ENCODE results near the gene ZNRF1. TPM values are rescaled to one million over a fixed set of nuclear protein-coding genes. Genes with fewer than 3 reads are reported as not detected.
A peak's percentile ranks its signal among the peaks of the same experiment; 100 is the strongest.

ZNRF1 gene
- total RNA-seq, 3 donors from 2014 or later (not counting 1 experiment from before 2014, with no cell fraction given) = 2.4 to 5.1 (median 3.4) TPM

- Mint-ChIP-seq H3K27me3 (ENCODE audit: low read depth in 2 of 2) (peaks cover 21 to 30% of the 10 kb centered on the region in 2 donors), H3K4me3 (peak overlapping the region; percentile 84), H3K27ac (peak overlapping the region; percentile 53 to 84), H3K9me3 (no peaks in the 10 kb centered on the region), H3K4me1 (peaks cover 17 to 20% of the 10 kb centered on the region in 2 donors), H3K36me3 (no peaks in the 10 kb centered on the region)
- intact Hi-C loops (cut with micrococcal nuclease) = loop anchor here (1.0 to 5.0 kb wide), 2 partner anchors 11 to 62 kb away; no protein-coding TSS in a partner anchor
- Histone ChIP-seq H3K4me3 (ENCODE audit: low read length) (no peak overlapping the region), H3K9me3 (ENCODE audit: control insufficient read depth, insufficient read depth, low read length) (no peaks in the 10 kb centered on the region), H3K27ac (ENCODE audit: low read length) (no peak overlapping the region), H3K36me3 (ENCODE audit: control insufficient read depth, insufficient read depth, low read length) (no peaks in the 10 kb centered on the region), H3K4me1 (ENCODE audit: control insufficient read depth, insufficient read depth, low read length) (peaks cover 30% of the 10 kb centered on the region), H3K27me3 (ENCODE audit: control insufficient read depth, insufficient read depth, low read length) (no peaks in the 10 kb centered on the region)
- WGBS (ENCODE audit: insufficient coverage) = 11% methylated on average over 14 of the region's 15 CpGs
- ATAC-seq (peak; percentile 22 to 28 (median 25)), DNase-seq (peak in 1 of 2 donors; percentile 45)
- TF ChIP-seq CTCF (IDR thresholded peaks at IDR 0.05) = no peak
Observed at GRCh38 chr16:75064403-75065148, 65.8 kb downstream of the ZNRF1 start.

GRCh38 chr16:75065149-75065505, 66.3 kb downstream of the ZNRF1 start:
- no peaks in the 10 kb centered on the region for H3K36me3 Mint-ChIP-seq
- ATAC-seq = peak; percentile 96 to 100 (median 98)
- Histone ChIP-seq H3K36me3 (ENCODE audit: control insufficient read depth, insufficient read depth, low read length) (no peaks in the 10 kb centered on the region), H3K27me3 (ENCODE audit: control insufficient read depth, insufficient read depth, low read length) (no peaks in the 10 kb centered on the region), H3K4me1 (ENCODE audit: control insufficient read depth, insufficient read depth, low read length) (peaks cover 30% of the 10 kb centered on the region), H3K9me3 (ENCODE audit: control insufficient read depth, insufficient read depth, low read length) (no peaks in the 10 kb centered on the region), H3K27ac (ENCODE audit: low read length) (peak overlapping the region; percentile 32), H3K4me3 (ENCODE audit: low read length) (peak overlapping the region; percentile 17)
- DNase-seq = peak; percentile 62 to 68
- WGBS (ENCODE audit: insufficient coverage) = 25% methylated on average over 10 of the region's 10 CpGs
- H3K4me1 Mint-ChIP-seq = peaks cover 17 to 20% of the 10 kb centered on the region in 2 donors
- TF ChIP-seq CTCF (IDR thresholded peaks at IDR 0.05) = no peak
- intact Hi-C loops (cut with micrococcal nuclease) = loop anchor here (1.0 to 5.0 kb wide), 2 partner anchors 10 to 63 kb away; no protein-coding TSS in a partner anchor
- H3K9me3 Mint-ChIP-seq = no peaks in the 10 kb centered on the region
- peaks cover 25 to 36% of the 10 kb centered on the region in 2 donors for H3K27me3 Mint-ChIP-seq (ENCODE audit: low read depth in 2 of 2)
- H3K27ac Mint-ChIP-seq = peak overlapping the region; percentile 53 to 84
- peak overlapping the region; percentile 84 for H3K4me3 Mint-ChIP-seq

- peaks cover 30% of the 10 kb centered on the region for H3K4me1 ChIP-seq (ENCODE audit: control insufficient read depth, insufficient read depth, low read length)
- no peak for TF ChIP-seq CTCF (IDR thresholded peaks at IDR 0.05)
- peak overlapping the region; percentile 17 for H3K4me3 ChIP-seq (ENCODE audit: low read length)
- no peaks in the 10 kb centered on the region for H3K27me3 ChIP-seq (ENCODE audit: control insufficient read depth, insufficient read depth, low read length)
- Mint-ChIP-seq H3K9me3 (no peaks in the 10 kb centered on the region), H3K4me3 (peak overlapping the region; percentile 84), H3K27me3 (ENCODE audit: low read depth in 2 of 2) (peaks cover 30 to 41% of the 10 kb centered on the region in 2 donors), H3K27ac (peak overlapping the region; percentile 53 to 84), H3K4me1 (peaks cover 17 to 20% of the 10 kb centered on the region in 2 donors), H3K36me3 (no peaks in the 10 kb centered on the region)
- H3K9me3 ChIP-seq (ENCODE audit: control insufficient read depth, insufficient read depth, low read length) = no peaks in the 10 kb centered on the region
- H3K27ac ChIP-seq (ENCODE audit: low read length) = peak overlapping the region; percentile 32
- 47% methylated on average over 6 of the region's 7 CpGs for WGBS (ENCODE audit: insufficient coverage)
- H3K36me3 ChIP-seq (ENCODE audit: control insufficient read depth, insufficient read depth, low read length) = no peaks in the 10 kb centered on the region
- DNase-seq = no peak
- intact Hi-C loops (cut with micrococcal nuclease) = loop anchor here (1.0 to 5.0 kb wide), 2 partner anchors 10 to 63 kb away; no protein-coding TSS in a partner anchor
- peak in 1 of 3 donors; percentile 16 for ATAC-seq
Observed at GRCh38 chr16:75065521-75066149, 66.8 kb downstream of the ZNRF1 start.
